Large intestine (tissue), 3 donors: ENCODE data around the gene TRAK2. TPM values are rescaled to one million over a fixed set of nuclear protein-coding genes. Genes with fewer than 3 reads are reported as not detected.
"Not testable (repeated sequence)": the region's sequence is repeated elsewhere in the genome, so short reads cannot be mapped to it uniquely, and the experiment has no call there.

ENCODE experiments used
- DNase-seq, 2 donors: peaks; one replicate each; pipeline versions ENCODE4 v3.0.0 to v3.0.0-alpha.2; 2013
- H3K27ac ChIP-seq: one replicate; pipeline ENCODE4 v1.5.1; 2013; ENCODE audit warnings: low read length
- H3K27me3 ChIP-seq: 2 replicates; pipeline ENCODE4 v1.6.1; 2013; ENCODE audit warnings: low read length; ENCODE audit not compliant: control insufficient read depth, insufficient read depth
- H3K36me3 ChIP-seq: 2 replicates; pipeline ENCODE4 v1.6.1; 2013; ENCODE audit warnings: low read length; ENCODE audit not compliant: control insufficient read depth, insufficient read depth
- H3K4me1 ChIP-seq: one replicate; pipeline ENCODE4 v1.6.1; 2013; ENCODE audit warnings: low read length; ENCODE audit not compliant: control insufficient read depth, insufficient read depth
- H3K4me3 ChIP-seq: one replicate; pipeline ENCODE4 v1.5.1; 2013; ENCODE audit warnings: low read length
- H3K9me3 ChIP-seq: one replicate; pipeline ENCODE4 v1.6.1; 2013; ENCODE audit warnings: mild to moderate bottlenecking, low read depth, low read length, moderate library complexity; ENCODE audit not compliant: control insufficient read depth
- WGBS: methylation state at CpG from one replicate; pipeline ENCODE4 v1.1.5; 2013; ENCODE audit warnings: low lambda C conversion rate; ENCODE audit not compliant: insufficient coverage; 5-methylcytosine and 5-hydroxymethylcytosine counted together
- polyA plus RNA-seq: library from polyadenylated mRNA; unstranded; fragments of 120-200 nt; gene quantifications from one replicate; pipeline ENCODE4 v1.2.1, GENCODE V29; 2013

TRAK2 gene
- polyA plus RNA-seq, 1 donor = 24.5 TPM

GRCh38 chr2:201452058-201452921 lies 1.0 kb upstream of the TRAK2 start:
- Histone ChIP-seq H3K27me3 (no peaks in the 10 kb centered on the region), H3K9me3 (no peaks in the 10 kb centered on the region), H3K27ac (peak overlapping the region; percentile 83), H3K36me3 (peaks cover 4% of the 10 kb centered on the region), H3K4me1 (peaks cover 22% of the 10 kb centered on the region), H3K4me3 (peak overlapping the region; percentile 97)
- peak in 1 of 2 donors; percentile 74 for DNase-seq
- no CpG with 5 or more reads among the region's 49 CpGs for WGBS

GRCh38 chr2:201450954-201451291 lies 335 bp downstream of the TRAK2 start:
- no CpG with 5 or more reads among the region's 20 CpGs for WGBS
- peak in 1 of 2 donors; percentile 35 for DNase-seq
- Histone ChIP-seq H3K27me3 (no peaks in the 10 kb centered on the region), H3K27ac (peak overlapping the region; percentile 92), H3K4me1 (peaks cover 35% of the 10 kb centered on the region), H3K36me3 (peaks cover 1% of the 10 kb centered on the region), H3K9me3 (no peaks in the 10 kb centered on the region), H3K4me3 (peak overlapping the region; percentile 97)

GRCh38 chr2:201448701-201449100 lies 2.6 kb downstream of the TRAK2 start:
- Histone ChIP-seq H3K9me3 (no peaks in the 10 kb centered on the region), H3K4me1 (peaks cover 32% of the 10 kb centered on the region), H3K36me3 (no peaks in the 10 kb centered on the region), H3K27ac (peak overlapping the region; percentile 73), H3K4me3 (no peak overlapping the region), H3K27me3 (no peaks in the 10 kb centered on the region)
- peak in 1 of 2 donors; percentile 51 for DNase-seq
- WGBS = no CpG with 5 or more reads among the region's 4 CpGs

GRCh38 chr2:201448061-201448460 lies 3.2 kb downstream of the TRAK2 start:
- WGBS = 29% methylated on average over 1 of the region's 1 CpG
- peak in 1 of 2 donors; percentile 53 for DNase-seq
- peaks cover 31% of the 10 kb centered on the region for H3K4me1 ChIP-seq

GRCh38 chr2:201447086-201447485 lies 4.2 kb downstream of the TRAK2 start:
- WGBS = 86% methylated on average over 1 of the region's 1 CpG
- H3K4me3 ChIP-seq = no peak overlapping the region
- no peak for DNase-seq
- H3K36me3 ChIP-seq = no peaks in the 10 kb centered on the region
- H3K27me3 ChIP-seq = no peaks in the 10 kb centered on the region
- no peak overlapping the region for H3K27ac ChIP-seq
- no peaks in the 10 kb centered on the region for H3K9me3 ChIP-seq
- H3K4me1 ChIP-seq = peaks cover 29% of the 10 kb centered on the region

More at GRCh38 chr2:201448061-201448460, 3.2 kb downstream of the TRAK2 start:
- Histone ChIP-seq H3K9me3 (no peaks in the 10 kb centered on the region), H3K27ac (peak overlapping the region; percentile 73), H3K36me3 (no peaks in the 10 kb centered on the region), H3K4me3 (no peak overlapping the region), H3K27me3 (no peaks in the 10 kb centered on the region)

- no peak for DNase-seq
- no peaks in the 10 kb centered on the region for H3K36me3 ChIP-seq
- no peak overlapping the region for H3K27ac ChIP-seq
- H3K27me3 ChIP-seq = no peaks in the 10 kb centered on the region
- no peaks in the 10 kb centered on the region for H3K9me3 ChIP-seq
- no CpG with 5 or more reads among the region's 3 CpGs for WGBS
- H3K4me1 ChIP-seq = peaks cover 29% of the 10 kb centered on the region
- H3K4me3 ChIP-seq = no peak overlapping the region
These were observed 6.4 kb downstream of the TRAK2 start for GRCh38 chr2:201444746-201445465.

- H3K36me3 ChIP-seq = no peaks in the 10 kb centered on the region
- no peak overlapping the region for H3K4me3 ChIP-seq
- no peak for DNase-seq
- peaks cover 4% of the 10 kb centered on the region for H3K4me1 ChIP-seq
- no peaks in the 10 kb centered on the region for H3K9me3 ChIP-seq
- no peaks in the 10 kb centered on the region for H3K27me3 ChIP-seq
- no peak overlapping the region for H3K27ac ChIP-seq
- 100% methylated on average over 3 of the region's 7 CpGs for WGBS
These were observed 9.8 kb downstream of the TRAK2 start for GRCh38 chr2:201441409-201441808.

GRCh38 chr2:201440182-201440581 lies 11.1 kb downstream of the TRAK2 start:
- no CpG with 5 or more reads among the region's 1 CpG for WGBS
- no peaks in the 10 kb centered on the region for H3K9me3 ChIP-seq
- H3K27me3 ChIP-seq = no peaks in the 10 kb centered on the region
- no peak overlapping the region for H3K4me3 ChIP-seq
- peak; percentile 58 to 81 for DNase-seq
- H3K27ac ChIP-seq = no peak overlapping the region
- no peaks in the 10 kb centered on the region for H3K4me1 ChIP-seq
- H3K36me3 ChIP-seq = no peaks in the 10 kb centered on the region

GRCh38 chr2:201439336-201439922 lies 11.8 kb downstream of the TRAK2 start:
- no CpG with 5 or more reads among the region's 3 CpGs for WGBS

GRCh38 chr2:201436141-201436540 lies 15.1 kb downstream of the TRAK2 start:
- H3K36me3 ChIP-seq = no peaks in the 10 kb centered on the region
- H3K4me1 ChIP-seq = peaks cover 13% of the 10 kb centered on the region
- no peak overlapping the region for H3K4me3 ChIP-seq
- 100% methylated on average over 2 of the region's 2 CpGs for WGBS
- H3K9me3 ChIP-seq = no peaks in the 10 kb centered on the region
- no peaks in the 10 kb centered on the region for H3K27me3 ChIP-seq
- no peak overlapping the region for H3K27ac ChIP-seq
- DNase-seq = no peak

More at GRCh38 chr2:201439336-201439922, 11.8 kb downstream of the TRAK2 start:
- not testable (repeated sequence) for H3K27ac ChIP-seq, H3K36me3 ChIP-seq, H3K4me1 ChIP-seq, H3K27me3 ChIP-seq, H3K9me3 ChIP-seq, H3K4me3 ChIP-seq, DNase-seq
